Stimulated activated CD4-positive, alpha-beta T cell treated with anti-CD3 and anti-CD28 coated beads, Interleukin-2, amount 100 ng/mL, for 24 hours (primary cell): ENCODE data around the gene C2orf42.
"Not testable (repeated sequence)": the region's sequence is repeated elsewhere in the genome, so short reads cannot be mapped to it uniquely, and the experiment has no call there.

Experiments used
- DNase-seq, 2 donors: peaks; one replicate each; pipeline ENCODE4 v3.0.0-alpha.2; 2020

The C2orf42 gene

GRCh38 chr2:70131344-70132143 is 59.3 kb downstream of the C2orf42 start:
- DNase-seq = not testable (repeated sequence)

- DNase-seq = no peak
These were observed 62.8 kb downstream of the C2orf42 start for GRCh38 chr2:70128005-70128404.

DNA sequence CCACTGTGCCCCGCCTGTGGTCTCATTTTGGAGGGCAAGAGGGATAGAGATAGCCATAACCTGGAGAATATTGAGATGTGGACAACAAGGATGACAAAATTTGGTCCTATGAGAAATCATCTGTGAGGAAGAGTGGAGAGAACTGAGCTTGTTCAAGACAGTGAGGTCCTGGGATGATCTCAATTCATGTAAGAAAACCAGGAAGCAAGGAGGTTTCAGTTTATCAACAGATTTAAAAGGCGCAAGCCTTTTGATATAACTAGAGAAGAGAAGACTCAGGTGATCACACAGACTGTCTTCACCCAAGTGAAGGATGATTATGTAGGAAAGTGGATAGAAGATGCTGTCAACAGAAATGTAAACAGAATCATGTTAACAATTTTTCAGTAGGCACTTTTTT is 64.4 kb downstream of the C2orf42 start:
- no peak for DNase-seq

DNA sequence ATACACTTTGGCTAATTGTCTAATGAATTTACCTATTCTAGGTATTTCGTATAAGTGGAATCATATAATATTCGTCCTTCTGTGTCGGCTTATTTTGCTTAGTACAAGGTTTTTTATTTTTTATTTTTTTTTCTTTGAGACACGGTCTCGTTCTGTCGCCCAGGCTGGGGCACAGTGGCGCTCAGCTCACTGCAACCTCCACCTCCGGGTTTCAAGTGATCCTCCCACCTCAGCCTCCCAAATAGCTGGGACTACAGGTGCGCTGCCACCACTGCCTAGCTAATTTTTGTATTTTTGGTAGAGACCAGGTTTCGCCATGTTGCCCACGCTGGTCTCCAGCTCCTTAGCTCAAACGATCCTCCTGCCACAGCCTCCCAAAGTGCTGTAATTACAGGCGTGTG is 65.3 kb downstream of the C2orf42 start:
- no peak for DNase-seq

DNA sequence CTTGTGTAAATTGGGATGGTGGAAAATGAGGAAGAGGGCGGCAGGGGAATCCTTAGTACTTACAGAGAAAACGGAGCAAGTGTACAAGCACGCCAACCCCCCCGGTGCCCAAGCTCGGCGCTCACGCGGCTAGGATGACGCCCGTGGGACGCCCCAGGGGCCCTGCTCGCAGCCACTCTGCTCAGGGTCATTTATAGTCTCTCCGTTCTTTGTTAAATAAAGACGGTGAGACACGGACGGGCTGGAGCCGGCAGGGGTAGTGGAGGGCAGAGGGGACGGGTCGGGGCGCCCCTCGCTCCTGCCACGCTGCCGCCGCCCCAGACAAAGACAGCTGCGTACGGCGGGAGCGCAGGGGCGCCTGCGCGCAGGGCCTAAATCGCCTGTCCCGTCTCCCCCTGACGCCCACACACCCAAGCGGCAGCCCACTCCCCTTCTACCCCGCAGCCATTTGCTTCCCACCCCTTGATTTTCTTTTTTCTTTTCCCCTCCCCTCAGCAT is 65.8 kb downstream of the C2orf42 start:
- DNase-seq = peak; percentile 70 to 73

GRCh38 chr2:70123829-70124116 is 67.0 kb downstream of the C2orf42 start:
- no peak for DNase-seq

DNA sequence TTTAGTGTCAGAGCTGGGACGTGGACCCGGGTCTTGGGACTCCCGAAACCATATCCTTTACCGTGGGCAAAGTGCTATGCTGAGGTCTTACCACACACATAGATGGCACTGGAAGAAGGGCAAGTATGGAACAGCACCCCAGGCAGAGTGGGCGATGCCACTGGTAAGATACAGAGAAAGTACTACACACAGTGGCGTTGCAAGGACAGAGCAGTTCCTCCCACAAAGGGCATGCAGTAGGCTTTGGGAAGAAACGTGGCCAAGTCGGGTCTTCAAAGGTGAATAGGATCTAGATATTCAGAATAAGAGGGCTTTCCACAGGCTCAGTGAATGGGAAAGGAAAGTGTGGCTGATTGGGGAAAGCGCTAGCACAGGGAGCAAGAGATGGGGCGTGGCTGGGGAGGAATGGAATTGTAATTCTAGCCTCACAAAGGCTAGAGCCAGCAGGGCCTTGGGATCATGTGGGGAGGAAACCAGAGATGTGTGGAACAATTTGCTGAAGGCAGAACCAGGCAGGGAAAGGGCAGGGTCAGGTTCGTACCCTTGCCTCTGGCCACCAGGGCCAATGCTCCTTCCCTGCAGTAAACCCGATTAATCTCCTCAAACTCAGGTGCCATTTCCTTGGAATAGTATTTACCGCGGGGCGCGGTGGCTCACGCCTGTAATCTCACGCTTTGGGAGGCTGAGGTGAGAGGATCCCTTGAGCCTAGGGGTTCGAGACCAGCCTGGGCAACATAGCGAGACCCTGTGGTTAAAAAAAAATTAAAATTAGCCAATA is 67.6 kb downstream of the C2orf42 start:
- DNase-seq = no peak

- no peak for DNase-seq
These were observed 68.3 kb downstream of the C2orf42 start for GRCh38 chr2:70122470-70122869.

DNA sequence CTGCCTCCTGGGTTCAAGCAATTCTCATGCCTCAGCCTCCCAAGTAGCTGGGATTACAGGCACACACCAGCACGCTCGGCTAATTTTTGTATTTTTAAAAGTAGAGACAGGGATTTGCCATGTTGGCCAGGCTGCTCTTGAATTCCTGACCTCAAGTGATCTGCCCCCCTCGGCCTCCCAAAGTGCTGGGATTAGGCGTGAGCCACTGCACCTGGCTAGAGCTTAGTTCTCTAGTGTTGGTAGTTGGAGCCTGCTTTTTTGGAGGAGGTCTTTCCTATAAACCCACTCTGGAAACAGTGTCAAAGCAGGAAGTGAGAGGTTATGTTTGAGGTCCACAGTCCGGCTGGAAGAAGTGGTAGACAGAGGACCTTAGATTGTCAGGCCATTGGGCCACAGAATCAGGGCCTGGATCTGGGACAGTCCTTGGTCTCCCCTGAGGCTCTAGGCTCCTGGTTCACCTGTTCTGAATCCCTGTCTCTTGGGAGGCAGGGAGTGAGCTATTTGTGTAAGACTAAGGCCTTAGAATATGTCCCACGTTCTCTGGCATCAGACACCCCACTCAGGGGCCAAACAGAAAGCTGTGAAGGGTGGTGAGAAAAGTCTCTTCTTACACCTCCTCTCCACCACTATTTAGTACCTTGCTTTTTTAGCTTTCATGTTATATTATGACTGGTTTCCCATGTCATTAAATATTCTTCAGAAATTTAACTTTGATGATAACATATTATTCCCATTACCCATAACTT is 69.0 kb downstream of the C2orf42 start:
- DNase-seq = no peak

GRCh38 chr2:70118798-70119454 is 71.9 kb downstream of the C2orf42 start:
- DNase-seq = no peak

- no peak for DNase-seq
These were observed 73.8 kb downstream of the C2orf42 start for GRCh38 chr2:70116936-70117552.

- no peak for DNase-seq
These were observed 75.0 kb downstream of the C2orf42 start for GRCh38 chr2:70115646-70116442.

- DNase-seq = no peak
These were observed 77.3 kb downstream of the C2orf42 start for GRCh38 chr2:70113359-70114070.

DNA sequence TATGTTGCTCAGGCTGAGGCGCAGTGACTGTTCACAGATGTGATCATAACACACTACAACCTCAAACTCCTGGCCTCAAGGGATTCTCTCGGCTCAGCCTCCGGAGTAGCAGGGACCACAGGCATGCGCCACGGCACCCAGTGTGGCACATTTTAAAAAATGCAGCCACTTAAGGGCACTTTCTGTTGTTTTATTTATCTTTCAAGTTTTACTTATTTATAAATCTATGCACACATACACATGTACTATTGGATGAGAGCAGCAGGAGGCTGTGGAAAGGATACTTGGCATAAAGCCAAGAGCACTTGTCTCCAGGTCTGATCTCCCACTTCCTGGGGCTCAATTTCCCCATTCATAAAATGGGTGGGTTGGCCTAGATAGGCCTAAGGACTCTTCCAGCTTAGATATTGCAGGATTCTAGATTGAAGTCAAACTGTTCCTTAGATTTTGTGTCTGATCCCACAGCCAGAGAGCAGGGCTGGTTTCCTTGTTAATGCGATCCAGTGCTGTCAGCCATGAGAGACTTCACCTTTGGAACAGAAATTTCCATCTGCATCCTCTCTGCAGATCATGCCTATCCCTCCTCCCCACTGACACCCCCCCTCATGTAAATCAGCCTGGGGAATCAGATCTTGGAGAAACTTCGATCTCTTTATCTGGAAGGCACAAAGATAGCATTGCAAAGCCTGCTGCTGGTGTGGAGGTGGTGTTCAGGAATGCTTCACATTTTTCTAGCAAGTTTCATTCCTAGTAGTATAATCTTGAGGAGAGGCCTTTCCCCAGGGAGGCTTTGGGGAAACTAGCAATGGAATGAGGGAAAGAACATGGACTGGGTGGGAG is 78.8 kb downstream of the C2orf42 start:
- no peak for DNase-seq

DNA sequence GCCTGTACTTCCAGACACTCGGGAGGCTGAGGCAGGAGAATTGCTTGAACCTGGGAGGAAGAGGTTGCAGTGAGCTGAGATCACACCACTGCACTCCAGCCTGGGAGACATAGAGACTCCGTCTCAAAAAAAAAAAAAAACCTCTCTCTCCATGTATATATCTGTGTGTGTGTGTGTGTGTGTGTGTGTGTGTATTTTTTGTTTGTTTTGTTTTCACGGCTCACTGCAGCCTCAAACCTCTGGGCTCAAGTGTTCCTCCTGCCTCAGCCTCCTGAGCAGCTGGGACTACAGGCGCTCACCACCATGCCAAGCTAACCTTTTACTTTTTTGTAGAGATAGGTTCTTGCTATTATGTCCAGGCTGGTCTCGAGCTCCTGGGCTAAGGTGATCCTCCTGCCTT is 80.4 kb downstream of the C2orf42 start:
- DNase-seq = not testable (repeated sequence)

GRCh38 chr2:70106138-70106537 is 84.7 kb downstream of the C2orf42 start:
- not testable (repeated sequence) for DNase-seq

DNA sequence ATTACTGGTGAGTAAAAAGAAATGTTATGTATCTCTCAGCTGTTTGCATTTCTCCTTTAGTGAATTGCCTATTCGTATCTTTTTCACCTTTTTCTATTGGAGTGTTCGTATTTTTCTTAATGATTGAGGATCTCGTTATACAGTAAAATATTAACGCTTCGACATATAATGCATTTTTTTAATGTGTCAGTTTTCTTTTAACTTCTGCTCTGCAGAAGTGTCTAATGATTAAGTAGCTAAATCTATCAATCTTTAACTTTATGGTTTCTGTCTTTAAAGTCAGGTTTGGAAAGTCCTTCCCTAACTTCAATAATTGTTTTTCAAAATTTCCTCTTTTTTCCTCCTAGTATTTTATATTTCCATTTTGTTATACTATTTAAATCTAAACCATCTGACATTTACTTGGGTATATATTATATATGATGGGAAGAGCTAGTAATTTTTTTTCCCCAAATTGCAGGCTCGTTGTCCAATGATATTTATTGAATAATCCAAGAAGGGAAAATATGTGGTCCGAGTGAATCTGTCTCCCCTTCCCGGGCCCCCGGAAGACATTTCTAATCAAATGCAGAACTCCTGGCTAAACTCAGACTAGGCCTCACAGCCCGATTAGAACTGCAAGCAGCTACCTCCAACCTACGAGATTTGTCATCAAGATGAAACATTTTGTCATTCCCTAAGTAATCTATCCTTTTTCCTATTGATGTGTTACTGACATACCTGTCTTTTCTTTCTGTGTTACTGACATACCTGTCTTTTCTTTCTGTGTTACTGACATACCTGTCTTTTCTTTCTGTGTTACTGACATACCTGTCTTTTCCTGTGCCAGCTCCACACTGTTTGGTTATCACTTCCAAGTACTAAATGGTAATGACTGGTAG is 86.3 kb downstream of the C2orf42 start:
- peak; percentile 38 to 51 for DNase-seq

- DNase-seq = no peak
These were observed 87.2 kb downstream of the C2orf42 start for GRCh38 chr2:70103531-70104061.
